HG02642 (cell line): ENCODE measurements around the gene DPT.
"Not testable (repeated sequence)": the region's sequence is repeated elsewhere in the genome, so short reads cannot be mapped to it uniquely, and the experiment has no call there.

Experiments
- ATAC-seq: cut with Tn5 transposase; IDR thresholded peaks from one replicate; pipeline ENCODE4 v1.9.1; 2021; ENCODE audit warnings: mild to moderate bottlenecking; ENCODE audit not compliant: unreplicated experiment, poor library complexity

The DPT gene

GRCh38 chr1:168728473-168729404, at the start of gene DPT:
Gene DPT, minus strand, starts transcription at chr1:168729206. Its CDS starts 32 bp downstream, at chr1:168729174.
- ATAC-seq = no peak

- no peak for ATAC-seq
These were observed 46.4 kb upstream of the DPT start for GRCh38 chr1:168775366-168775765.

- ATAC-seq = no peak
These were observed 45.2 kb upstream of the DPT start for GRCh38 chr1:168774241-168774640.

DNA sequence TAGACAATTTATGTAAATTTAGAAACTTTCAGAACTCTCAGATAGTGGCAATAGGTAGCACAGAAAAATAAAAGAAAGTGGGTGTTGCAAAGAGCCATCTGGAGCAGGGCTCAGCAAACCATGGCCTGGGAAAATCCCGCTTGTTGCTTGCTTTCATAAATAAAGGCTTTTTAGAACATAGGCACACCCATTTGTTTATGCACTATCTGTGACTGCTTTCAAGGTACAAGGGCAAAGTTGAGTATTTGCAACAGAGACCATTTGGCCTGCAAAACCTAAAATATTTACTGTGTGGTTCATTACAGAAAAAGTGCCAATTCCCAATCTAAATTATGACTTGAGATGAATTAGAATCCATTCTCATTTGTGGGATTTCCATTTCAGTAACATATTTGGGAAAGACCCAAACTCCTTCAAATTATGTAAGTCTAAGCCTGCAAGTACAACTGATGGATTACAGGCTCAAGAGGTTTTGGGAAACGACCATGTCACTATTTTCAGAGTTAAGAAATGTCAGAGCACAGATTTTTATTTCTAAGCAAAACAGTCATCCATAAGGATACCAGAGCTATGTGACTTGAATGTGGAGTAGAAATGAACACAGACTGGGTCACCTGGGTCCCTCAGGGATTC, 43.5 kb upstream of the DPT start:
- no peak for ATAC-seq

- ATAC-seq = no peak
These were observed 42.2 kb upstream of the DPT start for GRCh38 chr1:168771104-168771630.

GRCh38 chr1:168769893-168770292, 40.9 kb upstream of the DPT start:
- not testable (repeated sequence) for ATAC-seq

DNA sequence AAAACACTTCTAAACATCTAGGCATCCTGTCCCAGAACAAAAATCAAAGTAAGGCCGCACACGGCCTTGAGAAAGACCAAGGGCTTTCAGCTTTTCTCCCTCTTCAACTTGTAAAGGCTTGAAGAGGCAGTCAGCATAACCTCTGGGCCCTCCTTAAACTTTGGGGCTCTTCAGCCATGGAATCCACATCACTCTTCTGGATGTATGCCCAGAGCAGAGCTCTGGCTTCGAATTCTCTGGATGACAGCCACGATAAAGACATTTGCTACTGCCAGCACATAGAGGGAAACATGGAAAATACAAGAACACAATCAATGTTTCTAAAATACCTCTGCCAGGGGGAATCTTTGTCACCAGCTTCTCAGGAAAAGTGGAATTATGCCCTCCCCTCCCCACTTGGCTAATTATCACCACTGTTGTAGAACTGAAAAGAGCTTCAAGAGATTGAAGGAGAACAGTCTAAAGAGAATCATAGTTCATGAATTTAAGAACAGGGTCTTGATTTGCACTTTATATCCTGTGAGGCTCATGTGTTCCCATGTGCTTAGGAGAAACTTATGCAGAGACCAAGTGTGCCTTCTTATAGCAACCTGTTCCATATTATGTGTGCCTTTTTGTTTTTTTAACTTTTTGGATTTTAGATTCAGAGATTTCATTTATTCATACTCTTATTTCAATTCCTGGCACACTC, 39.0 kb upstream of the DPT start:
- ATAC-seq = no peak

GRCh38 chr1:168766568-168766967, 37.6 kb upstream of the DPT start:
- ATAC-seq = no peak

DNA sequence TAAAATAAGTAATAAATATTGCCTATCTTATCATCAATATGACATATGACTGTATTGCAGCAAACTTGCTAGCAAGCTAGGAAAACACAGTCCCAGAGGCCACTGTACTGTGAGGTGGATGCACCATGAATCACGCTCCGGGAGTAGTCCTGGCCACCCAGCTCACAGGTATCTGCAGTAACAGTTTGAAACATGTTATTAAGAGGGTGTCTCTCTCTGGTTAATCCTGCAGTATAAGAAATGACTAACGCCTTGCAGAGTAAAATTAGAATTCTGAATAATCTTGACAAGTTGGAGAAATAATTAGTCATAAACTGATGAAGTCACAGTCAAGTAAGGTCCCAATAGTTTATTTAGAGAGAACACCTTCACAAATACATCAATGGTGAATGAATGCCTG, 34.0 kb upstream of the DPT start:
- no peak for ATAC-seq

- ATAC-seq = no peak
These were observed 33.5 kb upstream of the DPT start for GRCh38 chr1:168762473-168762872.

GRCh38 chr1:168760781-168761180, 31.8 kb upstream of the DPT start:
- no peak for ATAC-seq

DNA sequence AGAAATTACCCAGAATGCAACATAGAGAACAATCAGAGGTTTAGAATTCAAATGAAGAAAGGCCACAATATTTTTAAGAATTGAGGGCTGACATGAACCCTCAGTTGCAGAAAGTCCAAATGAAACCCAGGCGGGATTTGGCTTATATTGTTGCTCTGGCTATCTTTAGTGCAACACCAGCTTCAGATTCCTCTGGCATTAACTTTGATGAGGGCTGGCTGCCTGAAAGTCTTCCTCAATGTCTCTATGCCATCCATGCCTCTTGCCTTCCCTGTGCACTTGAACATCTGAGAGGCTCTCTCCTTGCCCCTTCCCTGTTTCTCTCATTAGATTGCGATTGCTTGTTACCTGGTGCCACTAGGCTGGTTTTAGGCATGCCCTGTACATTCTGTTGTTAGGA, 31.2 kb upstream of the DPT start:
- no peak for ATAC-seq

- no peak for ATAC-seq
These were observed 30.1 kb upstream of the DPT start for GRCh38 chr1:168759077-168759476.

GRCh38 chr1:168758503-168758902, 29.5 kb upstream of the DPT start:
- no peak for ATAC-seq

GRCh38 chr1:168755800-168756418, 26.9 kb upstream of the DPT start:
- ATAC-seq = no peak

GRCh38 chr1:168752171-168752832, 23.3 kb upstream of the DPT start:
- no peak for ATAC-seq

DNA sequence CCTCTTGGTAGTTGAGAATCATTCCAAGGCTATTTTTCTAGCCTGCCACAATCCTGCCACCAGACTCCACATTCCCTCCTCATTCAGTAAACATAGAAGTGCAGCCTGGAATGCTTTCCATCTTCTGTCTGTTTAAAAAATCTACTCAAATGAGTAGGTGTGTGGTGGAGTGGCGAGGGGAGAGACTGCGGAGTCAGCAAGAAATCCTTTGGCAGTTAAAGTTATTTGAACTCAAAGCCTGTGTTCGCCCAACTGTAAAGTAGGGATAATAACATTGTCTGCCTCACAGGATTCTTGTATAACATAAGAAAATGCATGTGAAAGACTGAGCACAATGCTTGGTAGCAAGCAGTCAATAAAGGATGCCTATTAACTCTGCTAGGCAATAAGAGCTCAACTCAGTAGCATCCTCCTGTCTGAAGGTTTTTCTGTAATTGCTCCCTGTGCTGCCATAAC, 22.2 kb upstream of the DPT start:
- ATAC-seq = no peak

DNA sequence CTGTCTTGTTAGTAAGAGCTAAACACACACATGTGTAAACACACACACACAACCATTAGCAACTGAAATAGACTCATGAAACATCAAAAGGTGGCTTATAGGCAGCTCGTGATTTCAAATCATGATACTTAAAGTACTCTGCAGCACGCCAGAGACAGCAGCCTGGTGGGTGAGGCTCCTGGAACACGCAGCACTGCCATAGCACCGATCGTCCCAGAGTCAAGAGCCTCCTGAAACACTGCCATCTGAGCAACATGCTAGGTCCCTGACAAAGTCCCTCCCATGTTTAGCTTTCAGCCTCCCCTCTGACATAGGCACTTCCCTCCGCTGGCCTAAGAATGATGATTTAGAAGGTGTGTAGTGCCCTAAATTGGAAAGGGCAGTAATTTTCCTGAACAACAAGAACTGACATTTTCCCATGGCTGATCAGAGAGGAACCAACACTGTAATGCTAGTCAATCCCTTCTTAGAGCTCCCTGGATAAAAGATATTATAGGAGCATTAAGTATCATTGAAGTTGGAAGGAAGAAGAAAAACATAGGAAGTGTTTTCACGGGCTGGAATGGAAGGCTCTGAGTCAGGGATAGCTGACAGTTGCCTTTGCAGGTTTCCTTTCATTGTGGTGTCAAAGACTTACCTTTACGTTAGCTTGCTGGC, 14.1 kb upstream of the DPT start:
- no peak for ATAC-seq

DNA sequence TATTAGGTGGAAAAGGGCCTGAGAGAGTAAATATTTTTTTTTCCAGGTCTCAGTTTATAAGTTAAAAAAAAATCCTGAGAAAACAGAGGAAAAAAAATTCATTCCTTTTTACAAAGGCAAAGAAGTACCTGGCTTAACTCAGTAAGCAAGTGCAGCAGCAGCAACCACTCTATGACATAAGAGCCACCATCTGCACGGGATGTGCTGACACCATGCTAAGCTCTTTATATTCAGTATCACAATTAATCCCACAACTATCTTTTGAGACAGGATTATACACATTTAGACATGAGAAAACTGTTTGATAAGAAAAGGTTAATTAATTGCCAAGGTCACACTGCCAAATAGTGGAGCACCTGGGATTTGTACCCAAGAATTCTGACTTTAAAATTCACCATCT, 13.4 kb upstream of the DPT start:
- no peak for ATAC-seq
